IMR-90 (cell line): ENCODE measurements around the gene SUSD6. TPM values are rescaled to one million over a fixed set of nuclear protein-coding genes. Genes with fewer than 3 reads are reported as not detected.
"Not testable (repeated sequence)": the region's sequence is repeated elsewhere in the genome, so short reads cannot be mapped to it uniquely, and the experiment has no call there.

Experiments used
- ATAC-seq: fragments of 200-7000 bp; cut with Tn5 transposase; 2 replicates; pipeline ENCODE4 v1.9.1; 2020; ENCODE audit warnings: low read depth, mild to moderate bottlenecking, moderate library complexity
- BruUV-seq: library from RNA; stranded (reverse); fragments of 400-500 nt; replicated peaks from 2 replicates; lab custom pipeline; 2021; lab: Mats Ljungman, UMichigan
- CTCF ChIA-PET: fragments of 300-600 bp; formaldehyde crosslinking; extraction: SDS; loops from one replicate; lab custom pipeline; 2021; ENCODE audit warnings: antibody characterized with exemption; lab: Yijun Ruan, JAX
- POLR2A ChIA-PET: fragments of 300-600 bp; sonication (Branson Sonifier 250); formaldehyde crosslinking; loops from one replicate; lab custom pipeline; 2022; ENCODE audit warnings: antibody characterized with exemption; ENCODE audit not compliant: unreplicated experiment; lab: Charles Lee
- DNase-seq: peaks from one replicate; pipeline ENCODE4 v3.0.0; 2013
- H2AFZ ChIP-seq: replicated peaks from 2 replicates; pipeline ENCODE3; 2013; ENCODE audit warnings: low read length, mild to moderate bottlenecking; ENCODE audit not compliant: poor library complexity
- H2AK5ac ChIP-seq: 2 replicates; pipeline ENCODE4 v1.6.1; 2013; ENCODE audit warnings: low read depth, low read length, inconsistent platforms
- H2AK9ac ChIP-seq: replicated peaks from 2 replicates; pipeline ENCODE3; 2013; ENCODE audit warnings: mild to moderate bottlenecking, low read depth, low read length, moderate library complexity; ENCODE audit not compliant: poor library complexity
- H2BK120ac ChIP-seq: 2 replicates; pipeline ENCODE4 v1.6.1; 2013; ENCODE audit warnings: low read depth, low read length, inconsistent platforms
- H2BK15ac ChIP-seq: 3 replicates; pipeline ENCODE4 v1.6.1; 2013; ENCODE audit warnings: low read depth, low read length, inconsistent platforms
- H2BK20ac ChIP-seq: 2 replicates; pipeline ENCODE4 v1.6.1; 2013; ENCODE audit warnings: low read depth, mild to moderate bottlenecking, inconsistent platforms, low read length, moderate library complexity
- H2BK5ac ChIP-seq: 2 replicates; pipeline ENCODE4 v1.6.1; 2013; ENCODE audit warnings: mild to moderate bottlenecking, low read depth, low read length, inconsistent platforms; ENCODE audit not compliant: poor library complexity, severe bottlenecking
- H3K14ac ChIP-seq: replicated peaks from 2 replicates; pipeline ENCODE4 v1.6.1; 2013; ENCODE audit warnings: low read depth, low read length, inconsistent platforms
- H3K18ac ChIP-seq: 2 replicates; pipeline ENCODE4 v1.6.1; 2013; ENCODE audit warnings: low read depth, low read length, control low read depth
- H3K23ac ChIP-seq: 2 replicates; pipeline ENCODE4 v1.6.1; 2013; ENCODE audit warnings: low read depth, low read length, inconsistent platforms
- H3K27ac ChIP-seq: 2 replicates; pipeline ENCODE4 v1.5.1; 2013; ENCODE audit warnings: mild to moderate bottlenecking, control low read depth, low read length; ENCODE audit not compliant: insufficient read depth
- H3K27me3 ChIP-seq: 2 replicates; pipeline ENCODE4 v1.6.1; 2013; ENCODE audit warnings: low read length; ENCODE audit not compliant: control insufficient read depth, insufficient read depth
- H3K36me3 ChIP-seq: 2 replicates; pipeline ENCODE4 v1.6.1; 2013; ENCODE audit warnings: low read length, mixed read lengths; ENCODE audit not compliant: control insufficient read depth, insufficient read depth
- H3K4ac ChIP-seq: 2 replicates; pipeline ENCODE4 v1.6.1; 2013; ENCODE audit warnings: low read depth, low read length, inconsistent platforms
- H3K4me1 ChIP-seq: 2 replicates; pipeline ENCODE4 v1.6.1; 2013; ENCODE audit warnings: low read length, mixed read lengths; ENCODE audit not compliant: control insufficient read depth, insufficient read depth
- H3K4me2 ChIP-seq: 2 replicates; pipeline ENCODE4 v1.6.1; 2013; ENCODE audit warnings: low read depth, mild to moderate bottlenecking, control low read depth, low read length, moderate library complexity
- H3K4me3 ChIP-seq: 2 replicates; pipeline ENCODE4 v1.5.1; 2013; ENCODE audit warnings: low read depth, mild to moderate bottlenecking, control low read depth, low read length, moderate library complexity; ENCODE audit not compliant: insufficient read depth
- H3K56ac ChIP-seq: 2 replicates; pipeline ENCODE4 v1.6.1; 2013; ENCODE audit warnings: low read length, inconsistent platforms; ENCODE audit not compliant: insufficient read depth; ENCODE audit errors: extremely low read depth
- H3K79me1 ChIP-seq, 2 experiments: 2 replicates each; pipeline ENCODE4 v1.6.1; 2013; ENCODE audit warnings: low read length in 2 of 2, inconsistent platforms in 1 of 2, low read depth in 1 of 2
- H3K9ac ChIP-seq: 2 replicates; pipeline ENCODE4 v1.6.1; 2013; ENCODE audit warnings: low read depth, low read length, control low read depth
- H3K9me1 ChIP-seq: 2 replicates; pipeline ENCODE4 v1.6.1; 2013; ENCODE audit warnings: low read length, inconsistent platforms; ENCODE audit not compliant: insufficient read depth
- H3K9me3 ChIP-seq: 2 replicates; pipeline ENCODE4 v1.6.1; 2013; ENCODE audit warnings: low read length; ENCODE audit not compliant: control insufficient read depth, insufficient read depth
- H4K20me1 ChIP-seq: 2 replicates; pipeline ENCODE4 v1.6.1; 2013; ENCODE audit warnings: low read length, inconsistent platforms; ENCODE audit not compliant: insufficient read depth
- H4K5ac ChIP-seq: 2 replicates; pipeline ENCODE4 v1.6.1; 2013; ENCODE audit warnings: mild to moderate bottlenecking, low read depth, low read length, control low read depth
- H4K8ac ChIP-seq, 2 experiments: 2 replicates each; pipeline ENCODE4 v1.6.1; 2013; ENCODE audit warnings: low read depth in 2 of 2, low read length in 2 of 2, control low read depth in 1 of 2, inconsistent platforms in 1 of 2
- H4K91ac ChIP-seq: 2 replicates; pipeline ENCODE4 v1.6.1; 2013; ENCODE audit warnings: low read depth, low read length, inconsistent platforms; ENCODE audit not compliant: insufficient read depth
- BHLHE40 ChIP-seq: fragments of 150-350 bp; IDR thresholded peaks from 2 replicates; pipeline ENCODE4 v1.6.1; 2016; ENCODE audit warnings: mild to moderate bottlenecking, low read depth, low read length
- CEBPB ChIP-seq: IDR thresholded peaks from 2 replicates; pipeline ENCODE4 v1.6.1; 2012; ENCODE audit warnings: low read depth, low read length, improper control_type of control experiment
- FOS ChIP-seq: fragments of 150-350 bp; IDR thresholded peaks from 2 replicates; pipeline ENCODE4 v1.6.1; 2016; ENCODE audit warnings: low read depth, low read length
- WGBS, 2 experiments: methylation state at CpG; one replicate each; pipeline versions ENCODE4 v1.1.5 to v1.1.7; 2013; ENCODE audit warnings: missing lambda C conversion rate in 2 of 2; ENCODE audit not compliant: insufficient read length in 1 of 2; ENCODE audit errors: extremely low coverage in 2 of 2; 5-methylcytosine and 5-hydroxymethylcytosine counted together
- dilution Hi-C: fragments of 300-500 bp; cut with HindIII; formaldehyde crosslinking; loops from one replicate; pipeline ENCODE4 v1.14.3; 2018; ENCODE audit warnings: low sequenced_read_pairs; ENCODE audit not compliant: unreplicated experiment
- in situ Hi-C: fragments of 300-500 bp; cut with MboI; formaldehyde crosslinking; loops from 3 replicates; pipeline ENCODE4 v1.14.3; 2019; ENCODE audit warnings: low sequenced_read_pairs, inconsistent platforms, mixed read lengths
- intact Hi-C: fragments of 100-400 bp; cut with micrococcal nuclease; formaldehyde crosslinking; loops from 2 replicates; pipeline ENCODE4 v1.10.0; 2022
- polyA plus RNA-seq, 3 experiments: library from polyadenylated mRNA; depleted of rRNA; stranded (reverse); fragments of >200 nt; gene quantifications; 2 replicates each; pipeline ENCODE4 v1.2.3, GENCODE V29; 2012; ENCODE audit warnings: low replicate concordance in 1 of 3
- total RNA-seq: library from RNA; depleted of rRNA; stranded (reverse); fragments of >200 nt; gene quantifications from 2 replicates; pipeline ENCODE4 v1.2.3, GENCODE V29; 2012

SUSD6 gene
- total and polyA plus RNA-seq, 2 of the 4 experiments (the other 2 are of a cell fraction) = 2.3 to 10.1 TPM

GRCh38 chr14:69716478-69717187 is 105.2 kb downstream of the SUSD6 start:
- TF ChIP-seq CEBPB (peak; percentile 86), FOS (peak; percentile 31; the same call in 1 of the 2 replicates), BHLHE40 (no peak)
- peak overlapping the region; percentile 71 for H2BK20ac ChIP-seq
- no peak overlapping the region for H3K9ac ChIP-seq
- H3K4ac ChIP-seq = peak overlapping the region; percentile 68
- H3K4me2 ChIP-seq = no peak overlapping the region
- no peaks in the 10 kb centered on the region for H3K27me3 ChIP-seq
- no peaks in the 10 kb centered on the region for H3K9me3 ChIP-seq
- peak overlapping the region; percentile 74 for H2BK5ac ChIP-seq
- in situ Hi-C loops = loop anchor here (5.0 kb wide), 1 partner anchor 109 kb away; no protein-coding TSS in a partner anchor
- H2AK5ac ChIP-seq = peak overlapping the region; percentile 85
- H2AFZ ChIP-seq = peak overlapping the region; percentile 44
- peaks cover 9% of the 10 kb centered on the region for H3K36me3 ChIP-seq
- WGBS, 2 experiments = no CpG with 5 or more reads among the region's 5 CpGs
- peak overlapping the region; percentile 60; the same call in 1 of the 2 replicates for H3K23ac ChIP-seq
- H3K79me1 ChIP-seq = peaks cover under 1 to 21% of the 10 kb centered on the region in 2 experiments; a peak in 2 of 4 replicates
- no peak overlapping the region for H2AK9ac ChIP-seq
- H3K4me3 ChIP-seq = no peak overlapping the region
- H3K14ac ChIP-seq = peak overlapping the region; percentile 38; the same call in 1 of the 2 replicates
- peaks cover 34% of the 10 kb centered on the region for H3K4me1 ChIP-seq
- H3K56ac ChIP-seq = no peak overlapping the region
- H2BK15ac ChIP-seq = peak overlapping the region; percentile 9; the same call in 2 of the 3 replicates
- intact Hi-C loops = no loop called here
- peak overlapping the region; percentile 41 for H3K27ac ChIP-seq
- peak; percentile 92 for DNase-seq
- H3K18ac ChIP-seq = peak overlapping the region; percentile 21
- ChIA-PET POLR2A (no interaction called here), CTCF (interaction anchor here (0.7 kb wide), 1 partner anchor 10 kb away, joined by 3 read pairs; no protein-coding TSS in a partner anchor)
- no TSS peak for BruUV-seq
- peak; percentile 6; the same call in 1 of the 2 replicates for ATAC-seq
- H2BK120ac ChIP-seq = peak overlapping the region; percentile 62
- H4K20me1 ChIP-seq = 0 out of 2 replicates have a peak, but pooled peaks cover 6% of the 10 kb centered on the region
- H4K5ac ChIP-seq = no peak overlapping the region
- dilution Hi-C loops = no loop called here
- peak overlapping the region; percentile 12 to 78; a peak in 2 of 4 replicates for H4K8ac ChIP-seq
- H4K91ac ChIP-seq = peak overlapping the region; percentile 73
- peaks cover 35% of the 10 kb centered on the region for H3K9me1 ChIP-seq

GRCh38 chr14:69718614-69719013 is 107.2 kb downstream of the SUSD6 start:
- H3K36me3 ChIP-seq, POLR2A ChIA-PET, H3K4me2 ChIP-seq, H3K4me3 ChIP-seq, H2AK9ac ChIP-seq, H3K56ac ChIP-seq, BruUV-seq, dilution Hi-C loops, H4K20me1 ChIP-seq, H3K9me3 ChIP-seq, DNase-seq, ATAC-seq, H2AFZ ChIP-seq, H3K9ac ChIP-seq, H3K79me1 ChIP-seq, H3K27me3 ChIP-seq: not testable (repeated sequence)
- peaks cover 24% of the 10 kb centered on the region for H3K4me1 ChIP-seq
- H3K14ac ChIP-seq = peak overlapping the region; percentile 42
- peak overlapping the region; percentile 61 for H2AK5ac ChIP-seq
- peak overlapping the region; percentile 16 to 69; a peak in 3 of 4 replicates for H4K8ac ChIP-seq
- WGBS, 2 experiments = no CpG with 5 or more reads among the region's 2 CpGs
- peak overlapping the region; percentile 89 for H4K91ac ChIP-seq
- intact Hi-C loops = loop anchor here (2.0 kb wide), 1 partner anchor 106 kb away; no protein-coding TSS in a partner anchor
- H3K23ac ChIP-seq = peak overlapping the region; percentile 62; the same call in 1 of the 2 replicates
- peak overlapping the region; percentile 59 for H2BK5ac ChIP-seq
- CTCF ChIA-PET = interaction anchor here (1.2 kb wide), 1 partner anchor 134 kb away, joined by 3 read pairs; no protein-coding TSS in a partner anchor
- peak overlapping the region; percentile 84; the same call in 1 of the 2 replicates for H2BK120ac ChIP-seq
- peak overlapping the region; percentile 86; the same call in 2 of the 3 replicates for H2BK15ac ChIP-seq
- peak overlapping the region; percentile 78 for H3K18ac ChIP-seq
- in situ Hi-C loops = loop anchor here (5.0 kb wide), 1 partner anchor 111 kb away; no protein-coding TSS in a partner anchor
- peak overlapping the region; percentile 79 for H2BK20ac ChIP-seq
- H3K4ac ChIP-seq = peak overlapping the region; percentile 88
- peak overlapping the region; percentile 53 for H4K5ac ChIP-seq
- H3K27ac ChIP-seq = peak overlapping the region; percentile 60; the same call in 1 of the 2 replicates
- peaks cover 27% of the 10 kb centered on the region for H3K9me1 ChIP-seq
